HG03354 (cell line): ENCODE measurements around the gene KCNQ1OT1.
"Not testable (repeated sequence)": the region's sequence is repeated elsewhere in the genome, so short reads cannot be mapped to it uniquely, and the experiment has no call there.

ENCODE experiments used
- ATAC-seq: cut with Tn5 transposase; IDR thresholded peaks from one replicate; pipeline ENCODE4 v1.9.1; 2021; ENCODE audit warnings: mild to moderate bottlenecking; ENCODE audit not compliant: unreplicated experiment, poor library complexity, severe bottlenecking

The KCNQ1OT1 gene

DNA sequence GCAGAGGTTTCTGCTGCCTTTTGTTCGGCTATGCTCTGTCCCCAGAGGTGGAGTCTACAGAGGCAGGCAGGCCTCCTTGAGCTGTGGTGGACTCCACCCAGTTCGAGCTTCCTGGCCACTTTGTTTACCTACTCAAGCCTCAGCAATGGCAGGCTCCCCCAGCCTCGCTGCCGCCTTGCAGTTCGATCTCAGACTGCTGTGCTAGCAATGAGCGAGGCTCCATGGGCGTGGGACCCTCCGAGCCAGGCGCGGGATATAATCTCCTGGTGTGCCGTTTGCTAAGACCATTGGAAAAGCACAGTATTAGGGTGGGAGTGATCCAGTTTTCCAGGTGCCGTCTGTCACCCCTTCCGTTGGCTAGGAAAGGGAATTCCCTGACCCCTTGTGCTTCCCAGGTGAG is 60.0 kb downstream of the KCNQ1OT1 start:
- not testable (repeated sequence) for ATAC-seq

DNA sequence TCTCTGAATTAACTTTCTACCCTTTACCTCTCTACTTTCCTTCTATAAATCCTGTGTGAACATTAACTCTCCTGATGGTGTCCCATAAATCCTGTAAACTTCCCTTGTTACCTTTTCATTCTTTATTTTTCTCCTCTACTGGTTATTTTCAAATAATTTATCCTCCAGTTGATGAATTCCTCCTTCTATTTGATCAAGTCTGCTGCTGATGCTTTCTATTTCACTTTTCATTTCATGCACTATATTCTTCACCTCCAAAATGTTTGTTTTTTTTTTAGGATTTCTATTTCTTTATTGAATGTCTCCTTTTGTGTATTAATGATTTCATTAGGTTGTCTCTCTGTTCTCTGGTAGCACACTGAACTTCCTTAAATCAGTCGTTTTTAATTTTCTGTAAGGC is 68.6 kb downstream of the KCNQ1OT1 start:
- no peak for ATAC-seq

DNA sequence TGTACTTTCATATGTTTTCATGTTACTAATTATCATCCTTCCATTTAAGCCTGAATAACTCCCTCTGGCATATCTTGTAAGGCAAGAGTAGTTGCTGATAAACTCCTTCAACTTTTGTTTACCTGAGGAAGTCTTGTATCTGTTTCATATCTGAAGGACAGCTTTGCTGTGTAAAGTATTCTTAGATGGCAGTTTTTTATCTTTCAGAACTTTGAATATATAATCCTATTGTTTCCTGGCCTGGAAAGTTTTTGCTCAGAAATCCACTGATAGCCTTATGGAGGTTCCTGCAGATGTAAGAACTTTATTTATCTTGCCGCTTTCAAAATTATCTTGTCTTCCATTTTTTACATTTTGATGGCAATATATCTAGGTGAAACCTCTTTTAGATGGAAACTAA is 69.1 kb downstream of the KCNQ1OT1 start:
- ATAC-seq = no peak

DNA sequence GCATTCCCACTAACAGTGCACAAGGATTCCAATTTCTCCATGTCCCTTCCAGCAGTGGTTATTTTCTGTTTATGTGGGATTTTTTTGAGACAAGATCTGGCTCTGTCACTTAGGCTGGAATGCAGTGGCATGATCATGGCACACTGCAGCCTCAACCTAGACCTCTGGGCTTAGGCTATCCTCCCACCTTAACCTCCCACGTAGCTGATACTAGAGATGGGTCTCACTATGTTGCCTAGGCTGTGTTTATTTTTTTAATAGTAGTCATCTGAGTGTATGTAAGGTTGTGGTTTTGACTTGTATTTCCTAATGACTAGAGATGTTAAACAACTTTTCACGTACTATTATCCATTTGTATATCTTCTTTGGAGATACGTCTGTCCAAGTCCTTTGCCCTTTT is 74.6 kb downstream of the KCNQ1OT1 start:
- ATAC-seq = no peak

DNA sequence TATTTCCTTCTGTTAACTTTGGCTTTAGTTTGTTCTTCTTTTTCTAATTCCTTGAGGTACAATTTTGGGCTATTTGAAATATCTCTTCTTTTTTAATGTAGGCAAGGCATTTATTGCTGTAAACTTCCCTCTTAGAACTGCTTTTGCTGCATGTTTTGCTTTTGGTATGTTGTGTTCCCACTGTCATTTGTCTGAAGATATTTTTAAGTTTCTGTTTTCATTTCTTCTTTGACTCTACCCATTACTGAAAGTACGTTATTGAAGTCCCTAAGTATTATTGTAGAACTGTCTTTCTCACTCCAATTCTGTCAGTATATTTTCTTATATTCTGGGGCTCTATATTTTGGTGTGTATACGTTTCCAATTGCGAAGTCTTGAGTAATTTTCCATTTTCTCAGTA is 77.9 kb downstream of the KCNQ1OT1 start:
- ATAC-seq = peak; percentile 71

DNA sequence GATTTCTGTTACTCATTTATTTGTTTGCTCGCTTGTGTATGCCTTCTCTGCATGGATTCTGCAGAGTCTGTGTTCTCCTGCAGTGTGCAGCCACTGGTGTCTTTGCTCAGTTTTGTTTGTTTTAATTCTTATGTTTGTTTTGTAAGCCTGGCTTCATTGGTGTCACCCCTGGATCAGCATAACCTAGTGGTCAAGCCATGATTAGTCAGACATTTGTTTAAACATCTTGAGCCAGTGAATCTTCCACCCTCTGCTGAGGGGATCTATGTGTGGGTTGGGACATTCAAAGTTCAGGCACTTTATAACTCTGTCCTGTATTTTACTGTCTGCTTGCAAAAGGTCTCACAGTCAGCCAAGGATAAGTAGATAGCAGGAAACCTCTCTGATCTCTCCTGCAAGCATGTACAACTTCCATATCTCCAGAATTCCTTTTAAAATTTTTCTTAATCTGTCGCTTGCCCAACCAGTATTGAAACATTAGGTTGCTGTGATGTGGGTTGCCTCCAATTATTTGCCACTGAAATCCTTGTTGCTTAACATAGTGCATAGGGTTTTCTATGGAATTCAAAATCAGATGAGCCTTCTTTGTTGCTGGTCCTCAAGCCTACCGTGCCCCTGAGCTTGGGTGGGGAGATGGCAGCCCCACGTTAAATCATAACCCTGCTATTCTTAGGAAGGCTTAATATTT is 86.8 kb downstream of the KCNQ1OT1 start:
- no peak for ATAC-seq

DNA sequence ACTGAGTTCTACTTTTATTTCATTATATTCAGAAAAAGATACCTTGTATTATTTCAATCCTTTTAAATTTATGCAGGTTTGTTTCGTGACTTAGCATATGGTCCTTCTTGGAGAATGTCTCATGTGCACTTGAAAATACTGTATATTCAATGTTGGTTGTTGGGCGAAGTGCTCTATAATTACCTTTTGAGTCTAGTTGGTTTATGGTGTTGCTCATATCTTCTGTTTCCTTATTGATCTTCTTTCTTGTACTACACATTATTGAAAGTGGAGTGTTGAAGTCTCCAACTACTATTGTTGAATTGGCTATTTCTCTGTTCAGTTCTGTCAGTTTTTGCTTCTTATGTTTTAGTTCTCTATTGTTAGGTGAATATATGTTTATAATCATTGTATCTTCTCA is 90.4 kb downstream of the KCNQ1OT1 start:
- no peak for ATAC-seq

DNA sequence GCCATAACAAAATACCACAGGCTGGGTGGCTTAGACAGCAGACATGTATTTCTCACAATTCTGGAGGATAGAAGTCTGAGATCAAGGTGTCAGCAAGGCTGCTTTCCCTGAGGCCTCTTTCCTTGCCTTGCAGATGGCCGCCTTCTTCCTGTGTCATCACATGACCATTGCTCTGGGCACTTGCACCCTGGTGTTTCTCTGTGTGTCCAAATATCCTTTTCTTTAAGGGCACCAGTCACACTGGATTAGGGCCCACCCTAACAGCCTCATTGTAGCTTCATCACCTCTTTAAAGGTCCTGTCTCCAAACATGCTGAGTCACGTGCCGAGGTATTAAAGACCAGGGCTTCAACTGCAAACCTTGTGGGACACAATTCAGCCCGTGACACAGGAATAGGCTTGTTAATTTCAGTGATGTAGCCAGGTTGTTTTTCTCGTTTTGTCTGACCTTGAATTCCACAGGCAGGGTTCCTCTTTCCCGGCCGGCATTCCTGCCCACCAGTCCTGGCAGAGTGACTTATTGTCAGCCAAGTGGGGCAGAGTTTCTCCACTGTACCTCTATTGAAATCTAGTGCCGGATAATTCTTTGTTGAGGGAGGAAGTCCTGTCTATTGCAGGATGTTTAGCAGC is 100.1 kb downstream of the KCNQ1OT1 start:
- ATAC-seq = no peak

DNA sequence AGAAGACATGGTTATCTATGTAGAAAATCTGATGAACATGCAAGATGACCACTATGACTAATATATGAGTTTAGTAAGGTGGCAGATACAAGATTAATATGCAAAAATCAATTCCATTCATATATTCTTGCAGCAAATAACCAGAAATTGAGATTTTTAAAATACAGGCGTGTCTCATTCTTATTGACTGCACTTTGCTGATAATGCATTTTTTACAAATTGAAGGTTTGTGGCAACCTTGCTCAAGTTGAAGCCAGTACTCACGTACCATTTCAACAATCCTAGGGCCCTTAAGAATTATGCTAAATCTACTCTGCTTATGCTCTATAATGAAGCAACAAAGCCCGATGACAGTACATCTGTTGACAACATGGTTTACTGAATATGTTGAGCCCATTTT is 104.6 kb downstream of the KCNQ1OT1 start:
- ATAC-seq = no peak

DNA sequence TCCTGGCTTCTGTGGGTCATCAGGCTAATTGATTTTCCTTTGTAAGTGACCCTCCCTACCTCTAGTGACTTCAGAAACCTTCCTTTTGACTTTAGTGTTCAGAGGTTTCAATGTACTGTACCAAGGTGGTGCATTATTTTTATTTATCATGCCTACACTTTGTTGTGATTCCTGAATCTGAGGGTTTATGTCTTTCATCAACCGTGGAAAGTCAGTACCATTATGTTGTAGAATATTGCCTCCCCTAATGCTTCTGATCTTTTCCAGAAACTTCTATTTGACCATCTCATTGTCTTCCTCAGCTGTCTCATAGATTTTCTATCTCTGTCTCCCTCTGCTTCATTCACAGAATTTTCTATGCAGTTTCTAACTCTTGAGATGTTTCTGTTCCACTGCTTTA is 105.5 kb downstream of the KCNQ1OT1 start:
- no peak for ATAC-seq

DNA sequence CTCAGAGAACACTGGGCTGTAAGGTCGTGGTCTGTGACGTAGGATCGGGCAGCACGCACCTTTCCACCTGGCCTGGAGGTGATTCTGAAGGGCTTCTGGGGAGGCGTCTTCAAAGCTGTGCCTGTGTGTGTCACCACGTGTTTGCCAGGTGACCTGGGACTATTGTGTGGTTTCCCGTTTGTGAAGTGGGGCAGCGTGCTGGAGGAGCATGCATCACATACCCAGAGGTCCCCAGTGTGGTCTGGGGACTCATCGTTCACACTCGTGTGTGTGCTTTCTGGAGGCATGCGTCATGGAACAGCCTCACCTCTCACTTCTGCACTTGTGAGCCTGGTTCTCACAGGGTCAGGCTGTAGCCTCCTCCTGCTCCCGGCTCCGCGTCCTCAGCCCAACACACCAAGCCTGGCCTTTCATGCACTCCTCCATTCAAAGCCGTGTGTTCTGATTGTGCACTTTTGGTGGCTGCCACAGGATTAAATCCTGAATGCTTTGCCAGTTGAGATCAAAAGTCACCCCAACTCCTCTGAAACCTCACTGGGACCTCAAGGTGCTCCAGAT is 106.3 kb downstream of the KCNQ1OT1 start:
- ATAC-seq = no peak

DNA sequence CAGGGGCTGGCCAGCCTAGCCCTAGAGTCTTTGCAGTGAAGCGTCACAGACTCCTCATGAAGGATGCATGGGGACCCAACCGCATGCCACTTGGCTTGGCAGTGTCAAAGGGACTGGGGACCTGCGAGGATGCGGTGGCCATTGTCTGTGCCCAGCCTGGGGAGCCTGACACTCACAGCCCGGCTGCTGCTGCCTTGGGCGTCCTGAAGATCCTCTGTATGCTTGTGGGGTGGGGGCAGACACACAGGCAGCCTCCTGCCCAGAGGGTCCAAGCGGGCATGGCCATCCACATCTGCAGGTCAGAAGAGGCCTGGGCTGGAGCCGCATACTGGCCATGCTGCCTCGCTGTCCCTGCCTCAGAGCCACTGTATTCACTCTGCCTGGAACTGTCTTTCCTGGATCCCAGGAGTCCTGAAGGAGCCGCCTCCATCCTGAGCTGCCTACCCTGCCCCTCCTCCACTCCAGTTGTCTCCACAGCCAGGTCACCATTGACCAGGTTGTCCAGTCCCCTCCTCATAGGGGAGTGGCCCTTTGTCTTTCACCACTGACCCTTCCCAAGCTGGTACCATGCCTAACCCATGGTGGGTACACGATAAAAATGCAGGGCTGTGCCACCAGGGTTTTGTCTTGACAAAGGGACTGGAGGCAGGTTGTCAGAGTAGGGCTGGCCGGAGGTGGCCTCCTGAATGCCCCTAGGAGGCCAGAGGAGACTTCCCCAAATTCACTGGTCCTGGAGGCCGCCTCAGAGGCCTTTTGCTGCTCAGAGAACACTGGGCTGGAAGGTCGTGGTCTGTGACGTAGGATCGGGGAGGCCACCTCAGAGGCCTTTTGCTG is 107.0 kb downstream of the KCNQ1OT1 start:
- no peak for ATAC-seq

DNA sequence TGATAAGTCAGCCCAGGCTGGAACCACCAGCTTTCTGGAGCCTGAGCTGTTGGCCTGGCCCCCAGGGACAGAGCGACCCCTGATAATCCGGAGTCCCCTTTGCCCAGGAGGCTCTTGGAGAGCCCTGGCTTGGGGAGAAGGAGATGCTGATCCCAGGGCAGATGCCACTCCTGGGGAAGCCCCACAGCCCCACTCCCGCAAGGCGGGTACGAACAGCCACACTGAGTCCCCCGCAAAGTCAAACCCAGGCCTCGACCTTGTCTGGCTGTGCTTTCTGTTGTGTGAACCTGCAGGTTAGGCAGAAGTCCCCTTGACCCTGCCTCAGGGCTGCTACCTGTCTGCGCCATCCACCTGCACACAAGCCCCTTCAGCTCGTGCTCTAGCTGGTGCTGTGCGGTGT is 108.0 kb downstream of the KCNQ1OT1 start:
- no peak for ATAC-seq

DNA sequence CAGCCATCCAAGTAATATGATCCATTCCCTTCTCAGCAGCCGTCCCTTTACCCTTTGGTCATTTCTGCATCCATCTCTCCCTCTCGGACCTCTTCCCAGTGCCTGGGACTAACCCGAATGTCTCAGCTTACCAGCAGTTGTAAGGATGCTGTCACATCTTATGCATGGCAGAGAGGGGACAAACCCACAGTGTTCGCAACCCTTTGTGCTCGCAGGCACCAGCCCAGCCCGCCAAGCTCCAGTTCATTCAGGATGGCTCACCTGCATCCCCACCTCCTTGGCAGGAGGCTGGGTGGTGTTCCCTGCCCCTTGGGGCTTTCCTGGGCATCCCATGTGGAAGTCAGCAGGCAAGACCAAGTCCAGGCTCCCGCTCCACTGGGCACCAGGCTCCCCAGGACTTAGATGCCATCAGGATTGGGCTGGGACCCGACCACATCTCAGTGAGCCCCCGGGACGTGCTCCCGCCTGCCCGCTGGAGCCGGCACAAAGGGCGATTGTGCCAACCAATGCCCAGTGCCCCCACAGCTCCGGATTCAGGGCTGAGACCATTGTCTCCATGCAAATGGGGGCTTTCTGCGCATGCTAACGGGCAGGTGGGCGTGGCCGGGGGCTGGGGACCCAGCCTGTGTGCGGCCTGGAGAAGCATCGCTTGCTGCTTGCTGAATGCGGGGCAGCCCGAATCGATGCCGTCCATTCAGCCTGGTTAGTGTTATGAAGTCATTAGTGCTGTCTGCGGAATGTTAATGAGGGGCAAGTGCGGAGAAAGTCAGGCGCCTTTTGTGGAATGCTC is 108.6 kb downstream of the KCNQ1OT1 start:
- ATAC-seq = no peak

DNA sequence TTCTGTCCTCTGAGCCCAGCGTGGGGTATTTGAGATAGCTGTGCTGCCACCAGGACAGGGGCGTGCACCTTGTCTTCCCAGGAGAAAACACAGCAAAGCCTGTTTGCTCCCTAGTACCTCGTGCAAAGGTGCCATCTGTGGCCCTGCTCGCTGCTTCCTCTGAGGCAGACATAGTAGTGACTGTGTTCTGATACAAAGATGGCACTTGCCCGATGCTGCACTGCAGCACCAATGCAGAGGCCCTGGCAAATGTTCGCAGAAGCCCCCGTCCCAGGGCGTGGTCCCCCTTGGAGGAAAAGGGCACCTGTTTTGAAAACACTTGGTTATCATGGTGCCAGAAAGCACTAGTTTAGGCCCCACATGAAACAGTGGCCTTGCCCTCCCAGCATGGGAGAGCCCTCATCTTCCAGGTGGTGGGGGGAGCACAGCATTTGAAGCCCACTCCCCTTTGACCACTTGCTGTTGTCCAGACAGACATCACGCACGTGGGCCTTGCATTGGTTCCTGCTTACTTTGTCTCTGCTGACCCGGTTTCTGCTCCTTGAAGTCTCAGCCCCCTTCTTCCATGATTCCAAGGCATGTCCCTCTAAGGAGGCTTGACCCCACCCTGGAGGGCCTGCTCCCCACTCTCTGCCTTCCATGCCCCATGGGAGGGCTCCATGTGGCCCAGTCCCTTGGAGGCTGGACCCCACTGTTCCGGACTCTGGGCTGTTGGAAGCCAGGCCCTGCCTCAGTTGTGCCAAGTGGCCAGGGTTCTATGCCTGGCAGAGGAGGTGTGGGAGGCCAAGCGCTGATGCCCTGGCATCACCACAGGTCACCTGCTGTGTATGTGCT is 109.4 kb downstream of the KCNQ1OT1 start:
- no peak for ATAC-seq

DNA sequence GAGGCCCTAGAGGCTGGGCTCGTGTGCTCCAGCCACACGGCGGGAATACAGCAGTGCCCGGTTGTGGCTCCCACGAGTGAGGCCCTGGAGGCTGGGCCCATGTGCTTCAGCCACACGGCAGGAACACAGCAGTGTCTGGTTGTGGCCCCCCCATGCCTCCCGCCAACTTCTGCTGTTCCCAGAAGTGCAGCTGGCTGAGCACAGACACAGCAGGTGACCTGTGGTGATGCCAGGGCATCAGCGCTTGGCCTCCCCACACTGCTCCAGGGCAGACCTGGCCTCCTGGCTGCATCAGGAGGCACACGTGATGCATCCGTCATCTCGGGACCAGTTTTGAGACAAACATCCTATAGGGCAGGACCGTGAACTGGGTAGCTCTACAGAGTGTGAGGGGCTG is 110.3 kb downstream of the KCNQ1OT1 start:
- no peak for ATAC-seq

DNA sequence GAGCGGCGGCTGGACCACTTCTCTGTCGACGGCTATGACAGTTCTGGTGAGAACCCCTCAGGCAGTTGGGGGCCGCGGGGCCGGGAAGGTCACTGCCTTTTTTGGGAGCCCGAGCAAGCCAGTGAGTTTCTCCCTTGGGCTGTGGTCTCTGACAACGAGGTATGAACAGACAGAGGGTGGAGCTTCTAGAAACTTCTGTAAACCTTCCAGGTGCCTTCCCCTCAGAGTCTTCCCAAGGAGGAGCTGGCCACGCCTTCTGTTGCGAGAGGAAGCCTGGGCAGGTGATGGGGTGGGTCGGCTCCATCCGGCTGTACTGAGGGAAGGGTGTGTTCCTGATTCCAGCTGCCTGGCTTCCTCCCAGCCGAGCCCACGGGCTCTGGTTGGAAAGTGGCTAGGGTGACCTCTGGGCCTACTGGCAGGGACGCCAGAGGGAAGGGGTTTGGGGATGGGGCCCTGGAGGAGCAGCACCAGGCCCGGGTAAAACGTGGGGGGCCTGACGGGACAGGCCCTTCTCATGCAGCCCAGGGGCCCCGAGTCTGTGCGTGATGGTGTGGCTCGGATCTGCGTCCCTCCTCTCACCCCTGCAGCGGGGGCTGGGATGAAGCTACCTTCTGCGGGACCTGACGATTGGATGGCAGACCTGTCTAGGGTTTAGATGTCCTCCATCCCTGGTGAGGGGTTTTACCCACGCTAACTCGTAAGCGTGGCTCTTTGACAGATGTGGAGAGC is 110.8 kb downstream of the KCNQ1OT1 start:
- ATAC-seq = no peak

DNA sequence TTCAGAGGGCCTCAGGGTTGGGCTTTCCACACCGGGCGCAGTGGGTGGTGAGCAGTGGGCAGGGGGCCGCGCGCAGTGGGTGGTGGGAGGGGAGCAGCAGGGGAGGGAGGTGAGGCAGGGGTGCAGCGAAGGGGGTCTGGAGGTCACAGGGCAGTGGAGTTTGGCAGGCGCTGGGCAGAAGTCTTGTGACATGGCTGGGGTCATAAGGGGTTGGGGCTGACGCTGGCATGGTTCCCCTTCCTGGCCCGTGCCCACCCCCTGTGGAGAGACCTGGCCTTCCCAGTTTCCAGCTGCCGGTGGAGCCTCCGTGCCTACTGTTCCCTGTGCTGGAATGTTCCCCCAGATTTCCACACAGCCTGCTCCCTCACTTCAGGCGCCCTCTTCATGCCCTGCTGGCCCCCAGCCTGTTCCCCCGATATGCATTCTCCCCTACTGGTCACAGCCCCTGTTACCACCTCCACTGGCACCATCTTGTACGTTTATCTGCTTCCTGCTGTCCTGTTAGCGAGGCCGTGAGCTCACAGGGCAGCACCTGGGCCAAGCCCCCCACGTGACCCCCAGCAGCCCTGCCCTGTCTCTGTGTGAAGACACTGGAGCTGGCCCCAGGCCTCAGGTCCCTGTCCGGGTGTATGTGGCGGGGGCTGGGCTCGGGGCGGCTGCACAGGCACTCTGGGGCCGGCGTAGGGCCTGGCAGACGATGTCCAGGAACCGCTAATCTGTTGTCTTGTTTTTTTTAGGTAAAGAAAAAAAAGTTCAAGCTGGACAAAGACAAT is 111.6 kb downstream of the KCNQ1OT1 start:
- no peak for ATAC-seq
